Globus pallidus (tissue), 1 donor: ENCODE data around the gene PCDHA12.
A peak's percentile ranks its signal among the peaks of the same experiment; 100 is the strongest.
"Not testable (repeated sequence)": the region's sequence is repeated elsewhere in the genome, so short reads cannot be mapped to it uniquely, and the experiment has no call there.

ENCODE experiments used
- DNase-seq: peaks from one replicate; pipeline ENCODE4 v3.0.0-alpha.2; 2015; ENCODE audit warnings: low spot score

PCDHA12 gene

DNA sequence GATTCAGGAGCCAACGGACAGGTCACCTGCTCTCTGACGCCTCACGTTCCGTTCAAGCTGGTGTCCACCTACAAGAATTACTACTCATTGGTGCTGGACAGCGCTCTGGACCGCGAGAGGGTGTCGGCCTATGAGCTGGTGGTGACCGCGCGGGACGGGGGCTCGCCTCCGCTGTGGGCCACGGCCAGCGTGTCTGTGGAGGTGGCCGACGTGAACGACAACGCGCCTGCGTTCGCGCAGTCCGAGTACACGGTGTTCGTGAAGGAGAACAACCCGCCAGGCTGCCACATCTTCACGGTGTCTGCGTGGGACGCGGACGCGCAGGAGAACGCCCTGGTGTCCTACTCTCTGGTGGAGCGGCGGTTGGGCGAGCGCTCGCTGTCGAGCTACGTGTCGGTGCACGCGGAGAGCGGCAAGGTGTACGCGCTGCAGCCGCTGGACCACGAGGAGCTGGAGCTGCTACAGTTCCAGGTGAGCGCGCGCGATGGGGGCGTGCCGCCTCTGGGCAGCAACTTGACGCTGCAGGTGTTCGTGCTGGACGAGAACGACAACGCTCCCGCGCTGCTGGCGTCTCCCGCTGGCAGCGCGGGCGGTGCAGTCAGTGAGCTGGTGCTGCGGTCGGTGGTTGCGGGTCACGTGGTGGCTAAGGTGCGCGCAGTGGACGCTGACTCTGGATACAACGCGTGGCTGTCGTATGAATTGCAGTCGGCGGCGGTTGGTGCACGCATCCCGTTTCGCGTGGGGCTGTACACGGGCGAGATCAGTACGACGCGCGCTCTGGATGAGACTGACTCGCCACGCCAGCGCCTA lies 17.7 kb upstream of the PCDHA12 start:
- DNase-seq: no peak

DNA sequence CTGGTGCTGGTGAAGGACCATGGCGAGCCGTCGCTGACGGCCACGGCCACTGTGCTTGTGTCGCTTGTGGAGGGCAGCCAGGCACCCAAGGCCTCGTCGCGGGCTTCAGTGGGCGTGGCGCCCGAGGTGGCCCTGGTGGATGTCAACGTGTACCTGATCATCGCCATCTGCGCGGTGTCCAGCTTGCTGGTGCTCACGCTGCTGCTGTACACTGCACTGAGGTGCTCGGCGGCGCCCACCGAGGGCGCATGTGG lies 17.2 kb upstream of the PCDHA12 start:
- DNase-seq: no peak

DNA sequence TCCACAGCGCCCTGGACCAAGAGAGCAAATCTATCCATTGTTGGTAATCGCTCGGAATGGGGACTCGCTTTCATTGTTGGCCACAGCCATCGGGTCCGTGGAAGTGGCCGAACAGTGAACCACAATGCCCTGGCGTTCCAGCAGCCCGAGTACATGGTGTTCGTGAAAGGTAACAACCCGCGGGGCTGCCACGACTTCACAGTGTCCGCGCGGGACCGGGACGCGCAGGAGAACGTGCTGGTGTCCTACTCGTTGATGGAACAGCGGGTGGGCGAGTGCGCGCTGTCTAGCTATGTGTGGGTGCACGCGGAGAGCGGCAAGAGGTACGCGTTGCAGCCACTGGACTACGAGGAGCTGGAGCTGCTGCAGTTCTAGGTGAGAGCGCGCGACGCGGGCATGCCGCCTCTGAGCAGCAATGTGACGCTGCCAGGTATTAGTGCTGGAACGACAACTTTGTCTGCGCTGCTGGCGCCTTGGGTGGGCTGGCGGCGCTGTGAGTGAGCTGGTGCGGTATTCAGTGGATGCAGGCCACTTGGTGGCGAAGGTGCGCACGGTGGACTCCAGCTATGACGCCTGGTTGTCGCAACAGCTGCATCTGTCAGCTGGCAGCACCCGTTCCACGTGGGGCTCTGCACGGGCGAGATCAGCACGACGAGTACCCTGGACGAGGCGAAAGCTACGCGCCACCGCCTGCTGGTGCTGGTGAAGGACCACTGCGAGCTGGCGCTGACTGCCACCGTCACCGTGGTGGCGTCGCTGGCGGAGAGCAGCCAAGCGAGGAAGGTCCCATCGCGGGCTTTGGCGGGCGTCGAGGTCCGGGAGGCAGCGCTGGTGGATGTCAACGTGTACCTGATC lies 12.4 kb upstream of the PCDHA12 start:
- DNase-seq: no peak

DNA sequence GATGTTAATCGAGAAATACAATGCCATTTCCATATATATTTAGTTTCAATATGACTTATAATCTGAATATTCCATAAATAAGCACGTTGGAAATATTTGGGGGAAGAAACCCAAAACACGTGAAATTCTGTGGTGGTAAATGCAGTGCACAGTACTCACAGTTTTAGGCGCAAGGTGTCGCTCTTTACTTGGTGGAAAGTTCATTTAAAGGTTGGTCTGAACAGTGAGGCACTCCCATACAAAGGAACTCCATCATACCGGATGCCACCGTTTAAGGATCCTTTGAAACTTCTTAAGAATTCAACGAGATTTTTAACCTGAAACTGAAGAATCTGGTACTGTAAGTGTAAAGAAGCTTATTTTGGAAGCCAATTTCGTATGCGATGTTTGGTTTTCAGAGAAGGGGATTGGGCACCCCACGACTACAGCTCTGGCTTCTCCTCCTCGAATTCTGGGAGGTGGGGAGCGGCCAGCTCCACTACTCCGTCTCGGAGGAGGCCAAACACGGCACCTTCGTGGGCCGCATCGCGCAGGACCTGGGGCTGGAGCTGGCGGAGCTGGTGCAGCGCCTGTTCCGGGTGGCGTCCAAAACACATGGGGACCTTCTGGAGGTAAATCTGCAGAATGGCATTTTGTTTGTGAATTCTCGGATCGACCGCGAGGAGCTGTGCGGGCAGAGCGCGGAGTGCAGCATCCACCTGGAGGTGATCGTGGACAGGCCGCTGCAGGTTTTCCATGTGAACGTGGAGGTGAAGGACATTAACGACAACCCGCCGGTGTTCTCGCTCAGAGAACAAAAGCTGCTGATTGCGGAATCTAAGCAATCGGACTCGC lies 6.2 kb upstream of the PCDHA12 start, which contains the start of gene PCDHA11:
Gene PCDHA11 (plus strand): TSS at position 237 of the 834 bp plus-strand sequence. CDS start 147 bp downstream, at position 384.
- peak; percentile 33 for DNase-seq

DNA sequence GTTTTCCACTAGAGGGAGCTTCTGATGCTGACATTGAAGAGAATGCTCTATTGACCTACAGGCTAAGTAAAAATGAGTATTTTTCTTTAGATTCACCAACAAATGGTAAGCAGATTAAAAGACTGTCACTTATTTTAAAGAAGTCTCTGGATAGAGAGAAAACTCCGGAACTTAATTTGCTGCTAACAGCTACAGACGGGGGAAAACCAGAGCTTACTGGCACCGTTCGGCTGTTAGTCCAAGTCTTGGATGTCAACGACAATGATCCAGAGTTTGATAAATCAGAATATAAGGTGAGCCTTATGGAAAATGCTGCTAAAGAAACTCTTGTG lies 5.6 kb upstream of the PCDHA12 start:
- peak; percentile 37 for DNase-seq

DNA sequence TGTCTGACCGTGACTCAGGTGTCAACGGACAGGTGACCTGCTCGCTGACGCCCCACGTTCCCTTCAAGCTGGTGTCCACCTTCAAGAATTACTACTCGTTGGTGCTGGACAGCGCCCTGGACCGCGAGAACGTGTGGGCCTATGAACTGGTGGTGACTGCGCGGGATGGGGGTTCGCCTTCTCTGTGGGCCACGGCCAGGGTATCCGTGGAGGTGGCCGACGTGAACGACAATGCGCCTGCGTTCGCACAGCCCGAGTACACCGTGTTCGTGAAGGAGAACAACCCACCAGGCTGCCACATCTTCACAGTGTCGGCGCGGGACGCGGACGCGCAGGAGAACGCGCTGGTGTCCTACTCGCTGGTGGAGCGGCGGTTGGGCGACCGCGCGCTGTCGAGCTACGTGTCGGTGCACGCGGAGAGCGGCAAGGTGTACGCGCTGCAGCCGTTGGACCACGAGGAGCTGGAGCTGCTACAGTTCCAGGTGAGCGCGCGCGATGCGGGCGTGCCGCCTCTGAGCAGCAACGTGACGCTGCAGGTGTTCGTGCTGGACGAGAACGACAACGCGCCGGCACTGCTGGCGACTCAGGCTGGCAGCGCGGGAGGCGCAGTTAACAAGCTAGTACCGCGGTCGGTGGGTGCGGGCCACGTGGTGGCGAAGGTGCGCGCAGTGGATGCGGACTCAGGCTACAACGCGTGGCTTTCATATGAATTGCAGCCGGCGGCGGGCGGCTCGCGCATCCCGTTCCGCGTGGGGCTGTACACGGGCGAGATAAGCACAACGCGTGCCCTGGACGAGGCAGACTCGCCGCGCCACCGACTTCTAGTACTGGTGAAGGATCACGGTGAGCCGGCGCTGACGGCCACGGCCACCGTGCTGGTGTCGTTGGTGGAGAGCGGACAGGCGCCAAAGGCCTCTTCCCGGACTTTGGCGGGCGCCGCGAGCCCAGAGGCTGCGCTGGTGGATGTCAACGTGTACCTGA lies 4.6 kb upstream of the PCDHA12 start:
- DNase-seq: no peak

DNA sequence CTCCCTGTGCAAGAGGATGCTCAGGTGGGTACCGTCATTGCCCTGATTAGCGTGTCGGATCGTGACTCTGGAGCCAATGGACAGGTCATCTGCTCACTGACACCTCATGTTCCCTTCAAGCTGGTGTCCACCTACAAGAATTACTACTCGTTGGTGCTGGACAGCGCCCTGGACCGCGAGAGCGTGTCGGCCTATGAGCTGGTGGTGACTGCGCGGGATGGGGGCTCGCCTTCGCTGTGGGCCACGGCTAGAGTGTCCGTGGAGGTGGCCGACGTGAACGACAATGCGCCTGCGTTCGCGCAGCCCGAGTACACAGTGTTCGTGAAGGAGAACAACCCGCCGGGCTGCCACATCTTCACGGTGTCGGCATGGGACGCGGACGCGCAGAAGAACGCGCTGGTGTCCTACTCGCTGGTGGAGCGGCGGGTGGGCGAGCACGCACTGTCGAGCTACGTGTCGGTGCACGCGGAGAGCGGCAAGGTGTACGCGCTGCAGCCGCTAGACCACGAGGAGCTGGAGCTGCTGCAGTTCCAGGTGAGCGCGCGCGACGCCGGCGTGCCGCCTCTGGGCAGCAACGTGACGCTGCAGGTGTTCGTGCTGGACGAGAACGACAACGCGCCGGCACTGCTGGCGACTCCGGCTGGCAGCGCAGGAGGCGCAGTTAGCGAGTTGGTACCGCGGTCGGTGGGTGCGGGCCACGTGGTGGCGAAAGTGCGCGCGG lies 1.6 kb downstream of the PCDHA12 start:
- DNase-seq: not testable (repeated sequence)

DNA sequence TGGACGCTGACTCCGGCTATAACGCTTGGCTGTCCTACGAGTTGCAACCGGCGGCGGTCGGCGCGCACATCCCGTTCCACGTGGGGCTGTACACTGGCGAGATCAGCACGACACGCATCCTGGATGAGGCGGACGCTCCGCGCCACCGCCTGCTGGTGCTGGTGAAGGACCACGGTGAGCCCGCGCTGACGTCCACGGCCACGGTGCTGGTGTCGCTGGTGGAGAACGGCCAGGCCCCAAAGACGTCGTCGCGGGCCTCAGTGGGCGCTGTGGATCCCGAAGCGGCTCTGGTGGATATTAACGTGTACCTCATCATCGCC lies 2.1 kb downstream of the PCDHA12 start:
- DNase-seq: no peak

DNA sequence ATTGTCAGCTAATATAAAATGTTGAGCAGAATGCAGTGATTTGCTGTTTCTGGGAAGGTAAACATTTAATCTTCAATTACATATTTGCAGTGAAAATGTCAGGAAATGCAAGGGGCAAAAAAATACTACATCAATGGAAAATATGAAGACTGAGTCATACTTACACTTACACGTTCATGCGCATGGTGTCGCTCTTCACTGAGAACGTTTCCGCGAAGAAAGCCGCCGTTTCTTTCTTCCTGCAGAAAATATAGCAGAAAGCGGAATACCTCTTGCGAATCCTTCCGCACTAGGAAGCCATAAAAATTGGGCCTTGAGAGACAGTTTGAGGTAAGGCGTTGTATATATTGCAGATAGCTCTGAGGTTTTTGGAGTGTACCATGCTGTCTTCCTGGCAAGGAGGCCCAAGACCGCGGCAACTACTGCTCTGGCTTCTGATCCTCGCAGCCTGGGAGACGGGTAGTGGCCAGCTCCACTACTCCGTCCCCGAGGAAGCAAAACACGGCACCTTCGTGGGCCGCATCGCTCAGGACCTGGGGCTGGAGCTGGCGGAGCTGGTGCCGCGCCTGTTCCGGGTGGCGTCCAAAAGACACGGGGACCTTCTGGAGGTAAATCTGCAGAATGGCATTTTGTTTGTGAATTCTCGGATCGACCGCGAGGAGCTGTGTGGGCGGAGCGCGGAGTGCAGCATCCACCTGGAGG lies 6.9 kb downstream of the PCDHA12 start, which contains the start of gene PCDHA13:
Gene PCDHA13 (plus strand): TSS at position 236 of the 702 bp plus-strand sequence. CDS start 145 bp downstream, at position 381.
- DNase-seq: peak; percentile 32

DNA sequence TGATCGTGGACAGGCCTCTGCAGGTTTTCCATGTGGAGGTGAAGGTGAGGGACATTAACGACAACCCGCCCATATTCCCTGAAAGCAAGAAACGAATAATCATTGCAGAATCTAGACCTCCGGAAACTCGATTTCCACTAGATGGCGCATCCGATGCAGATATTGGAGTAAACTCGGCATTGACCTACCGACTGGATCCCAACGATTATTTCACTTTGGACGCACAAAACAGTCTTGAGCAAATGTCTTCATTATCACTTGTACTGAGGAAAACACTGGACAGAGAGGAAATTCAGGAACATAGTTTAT lies 7.4 kb downstream of the PCDHA12 start:
- DNase-seq: peak; percentile 35

DNA sequence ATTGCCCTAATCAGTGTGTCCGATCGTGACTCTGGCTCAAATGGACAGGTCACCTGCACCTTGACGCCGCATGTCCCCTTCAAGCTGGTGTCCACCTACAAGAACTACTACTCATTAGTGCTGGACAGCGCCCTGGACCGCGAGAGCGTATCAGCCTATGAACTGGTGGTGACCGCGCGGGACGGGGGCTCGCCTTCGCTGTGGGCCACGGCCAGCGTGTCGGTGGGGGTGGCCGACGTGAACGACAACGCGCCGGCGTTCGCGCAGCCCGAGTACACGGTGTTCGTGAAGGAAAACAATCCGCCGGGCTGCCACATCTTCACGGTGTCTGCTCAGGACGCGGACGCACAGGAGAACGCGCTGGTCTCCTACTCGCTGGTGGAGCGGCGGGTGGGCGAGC lies 8.3 kb downstream of the PCDHA12 start:
- no peak for DNase-seq

DNA sequence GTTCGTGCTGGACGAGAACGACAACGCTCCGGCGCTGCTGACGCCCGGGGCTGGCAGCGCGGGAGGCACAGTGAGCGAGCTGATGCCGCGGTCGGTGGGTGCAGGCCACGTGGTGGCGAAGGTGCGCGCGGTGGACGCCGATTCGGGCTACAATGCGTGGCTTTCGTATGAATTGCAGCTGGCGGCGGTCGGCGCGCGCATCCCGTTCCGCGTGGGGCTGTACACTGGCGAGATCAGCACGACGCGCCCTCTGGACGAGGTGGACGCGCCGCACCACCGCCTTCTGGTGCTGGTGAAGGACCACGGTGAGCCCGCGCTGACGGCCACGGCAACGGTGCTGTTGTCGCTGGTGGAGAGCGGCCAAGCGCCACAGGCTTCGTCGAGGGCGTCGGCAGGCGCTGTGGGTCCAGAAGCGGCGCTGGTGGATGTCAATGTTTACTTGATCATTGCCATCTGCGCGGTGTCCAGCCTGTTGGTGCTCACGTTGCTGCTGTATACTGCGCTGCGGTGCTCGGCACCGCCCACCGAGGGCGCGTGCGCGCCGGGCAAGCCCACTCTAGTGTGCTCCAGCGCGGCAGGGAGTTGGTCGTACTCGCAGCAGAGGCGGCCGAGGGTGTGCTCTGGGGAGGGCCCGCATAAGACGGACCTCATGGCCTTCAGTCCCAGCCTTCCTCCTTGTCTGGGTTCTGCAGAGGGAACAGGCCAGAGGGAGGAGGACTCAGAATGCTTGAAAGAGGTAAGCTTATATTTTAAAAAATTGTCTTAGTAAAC lies 9.0 kb downstream of the PCDHA12 start:
- no peak for DNase-seq

DNA sequence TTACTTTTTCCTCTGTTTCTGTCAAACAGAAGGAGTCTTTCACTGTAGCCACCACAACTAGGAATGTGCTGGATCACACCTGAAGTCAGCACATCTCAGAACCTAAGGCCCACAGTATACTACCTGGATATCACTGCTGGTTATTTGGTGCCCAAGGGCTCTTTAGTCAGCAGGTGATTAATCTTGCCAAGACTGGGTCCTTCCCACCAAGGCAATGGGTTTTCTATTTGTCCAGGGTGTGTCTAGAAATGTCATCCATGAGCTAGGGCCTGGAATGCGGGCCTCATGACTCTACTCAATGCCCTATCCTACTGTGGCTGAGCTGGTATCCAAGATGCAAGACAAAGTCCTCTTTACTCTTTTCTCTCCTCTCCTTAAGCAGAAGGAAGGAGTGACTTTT lies 41.2 kb downstream of the PCDHA12 start:
- DNase-seq: no peak

DNA sequence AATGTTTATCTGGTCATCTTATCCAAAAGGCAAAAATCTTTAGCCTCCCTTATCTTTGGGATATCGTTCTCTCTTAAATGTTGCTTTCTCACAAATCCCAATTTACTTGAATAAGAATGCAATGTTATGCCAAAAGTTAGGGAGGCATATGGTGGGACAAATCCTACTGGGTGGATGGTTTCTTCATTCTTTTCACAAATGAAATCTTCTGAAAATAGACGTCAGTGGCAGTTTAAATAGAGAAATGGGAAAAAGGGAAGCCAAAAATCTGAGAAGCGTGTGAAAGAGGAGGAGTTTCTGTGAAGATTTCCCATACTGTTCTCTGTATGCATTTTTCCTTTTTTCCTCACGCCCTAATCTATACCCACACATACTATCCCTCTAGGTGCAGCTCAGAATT lies 48.5 kb downstream of the PCDHA12 start:
- no peak for DNase-seq

DNA sequence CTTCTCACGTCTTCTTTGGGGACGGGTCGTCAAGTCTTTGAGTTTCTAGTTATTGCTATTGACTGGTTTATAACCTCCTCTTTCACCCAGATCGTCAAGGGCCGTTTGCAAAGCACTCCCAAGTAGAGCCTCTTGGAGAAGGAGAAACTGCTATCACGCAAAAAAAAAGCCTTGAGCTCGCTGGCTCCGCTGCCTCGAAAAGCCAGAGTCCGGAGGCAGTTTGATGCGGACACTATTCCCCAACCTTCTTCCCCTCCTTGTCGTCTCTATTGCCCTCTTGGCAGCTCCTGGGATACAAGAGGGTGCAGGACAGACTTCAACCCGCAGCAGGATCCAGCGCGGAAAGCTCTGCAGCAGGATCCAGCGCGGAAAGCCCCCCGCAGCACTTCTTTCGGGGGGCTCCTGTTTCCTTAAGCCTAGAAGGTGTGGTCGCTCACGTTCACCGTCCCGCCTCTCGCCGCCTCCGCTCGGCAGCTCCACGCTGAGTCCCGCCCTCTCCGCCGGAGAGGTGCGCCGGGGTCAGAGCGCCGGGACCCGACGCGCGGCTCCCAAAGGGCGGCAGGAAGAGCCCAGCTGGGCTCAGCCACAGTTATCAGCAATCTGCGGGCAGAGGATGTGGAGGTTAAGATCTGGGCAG lies 50.8 kb downstream of the PCDHA12 start, which contains the start of gene PCDHAC1:
Gene PCDHAC1 (plus strand): TSS at position 494 of the 637 bp plus-strand sequence. CDS start 594 bp downstream, outside the sequence.
- peak; percentile 2 for DNase-seq

DNA sequence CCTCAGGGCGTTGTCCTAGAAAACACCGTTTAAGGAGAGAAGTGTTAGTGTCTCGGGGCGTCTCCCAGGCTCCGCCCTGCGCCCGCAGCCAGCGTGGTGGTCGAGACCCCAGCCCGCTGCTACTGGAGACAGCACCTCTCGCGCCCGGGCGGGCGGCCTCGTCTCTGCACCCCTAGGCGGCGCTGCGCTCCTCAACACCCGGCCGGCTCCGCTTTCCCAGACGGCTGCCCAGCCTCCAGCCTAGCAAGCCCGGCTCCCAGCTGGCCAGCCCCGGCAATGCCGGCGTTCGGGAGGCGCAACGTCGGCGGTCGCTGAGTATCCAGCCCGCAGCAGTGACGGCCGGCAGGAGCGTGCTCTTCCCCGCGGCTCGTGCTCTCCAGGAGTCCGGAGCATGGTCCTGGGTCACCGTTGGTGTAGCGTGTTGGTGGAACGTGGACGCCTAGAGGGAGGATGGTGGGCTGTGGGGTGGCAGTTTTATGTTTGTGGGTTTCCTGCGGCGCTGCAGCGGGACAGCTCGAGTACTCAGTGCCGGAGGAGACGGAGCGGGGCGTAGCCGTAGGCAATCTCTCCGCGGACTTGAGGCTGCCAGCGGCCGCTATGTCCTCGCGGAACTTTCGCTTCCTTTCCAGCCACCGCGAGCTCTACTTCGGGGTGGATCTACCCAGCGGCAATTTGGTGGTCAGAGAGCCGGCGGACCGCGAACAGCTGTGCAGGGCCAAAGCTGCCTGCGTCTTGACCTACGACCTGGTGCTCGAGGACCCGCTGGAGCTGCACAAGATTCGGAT lies 51.5 kb downstream of the PCDHA12 start:
- DNase-seq: peak; percentile 77

DNA sequence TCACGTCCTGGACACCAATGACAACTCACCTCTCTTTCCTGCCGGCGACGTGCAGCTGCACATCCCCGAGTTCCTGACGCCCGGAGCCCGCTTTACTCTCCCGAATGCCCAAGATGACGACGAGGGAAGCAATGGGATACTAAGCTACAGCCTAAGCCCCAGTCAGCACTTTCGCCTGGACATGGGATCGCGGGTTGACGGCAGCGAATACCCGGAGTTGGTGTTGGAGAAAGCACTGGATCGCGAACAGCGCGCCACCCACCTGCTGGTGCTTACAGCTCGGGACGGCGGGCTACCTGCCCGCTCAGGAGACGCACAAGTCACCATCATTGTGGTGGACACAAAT lies 52.1 kb downstream of the PCDHA12 start:
- no peak for DNase-seq
